Stimulated activated CD8-positive, alpha-beta memory T cell treated with anti-CD3 and anti-CD28 coated beads, Interleukin-7, amount 100 ng/mL, for 24 hours (primary cell): Measurements from ENCODE around the gene STIL.
"Not testable (repeated sequence)": the region's sequence is repeated elsewhere in the genome, so short reads cannot be mapped to it uniquely, and the experiment has no call there.

Source experiments
- DNase-seq: peaks from one replicate; pipeline ENCODE4 v3.0.0-alpha.2; 2020; ENCODE audit warnings: low read depth

STIL gene

GRCh38 chr1:47319968-47320367 is 6.0 kb upstream of the STIL start:
- DNase-seq: not testable (repeated sequence)

DNA sequence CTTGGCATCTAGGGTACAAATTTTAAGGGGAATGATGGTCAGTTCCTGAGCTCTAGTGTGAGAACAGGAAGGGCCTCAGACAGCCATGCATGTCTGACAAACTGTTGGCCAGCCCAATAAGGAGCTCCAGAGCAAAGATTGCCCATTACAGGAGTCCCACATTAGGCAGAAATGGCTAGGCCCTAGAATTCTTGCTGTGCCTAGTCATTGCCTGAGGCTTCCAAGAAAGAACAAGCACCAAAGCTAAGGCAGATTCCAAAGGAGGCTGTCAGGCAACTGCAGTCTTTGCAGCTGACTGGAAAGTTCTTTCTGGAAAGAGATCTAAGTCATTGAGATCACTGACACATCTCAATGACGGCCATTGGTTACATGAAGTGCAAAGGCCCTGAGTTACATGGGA is 3.9 kb upstream of the STIL start:
- no peak for DNase-seq

DNA sequence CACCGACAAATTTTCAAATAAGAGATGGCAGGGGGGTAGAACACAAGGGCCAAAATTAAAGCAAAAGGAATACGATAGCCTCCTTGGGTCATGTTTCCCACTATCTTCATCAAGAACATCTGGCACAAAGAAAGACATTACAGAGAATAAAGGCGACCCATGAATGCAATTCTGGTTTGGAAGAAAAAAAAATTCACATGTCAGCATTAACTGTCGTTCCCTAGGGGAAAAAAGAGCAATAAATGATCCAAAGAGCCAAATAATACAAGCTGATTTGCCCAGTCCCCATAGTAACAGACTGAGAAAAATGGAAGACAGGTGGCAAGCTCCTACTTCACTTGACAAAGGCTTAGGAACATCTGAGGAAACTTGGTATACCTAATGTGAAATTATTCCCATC is 4.5 kb downstream of the STIL start:
- no peak for DNase-seq

DNA sequence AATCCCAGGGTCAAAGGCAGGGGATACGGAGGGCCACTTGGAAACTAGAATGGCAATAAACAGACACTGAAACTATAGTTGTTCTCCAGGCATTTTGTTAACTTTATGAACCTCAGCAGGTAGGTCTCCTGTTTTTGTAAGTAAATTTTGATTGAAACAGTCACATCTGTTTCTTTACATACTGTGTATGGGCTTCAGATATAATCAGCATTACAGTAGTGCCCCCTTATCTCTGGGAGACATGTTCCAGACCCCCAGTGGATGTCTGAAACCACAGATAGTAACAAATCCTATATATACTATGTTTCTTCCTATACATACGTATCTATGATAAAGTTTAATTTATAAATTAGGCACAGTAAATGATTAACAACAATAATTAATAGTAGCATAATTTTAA is 11.5 kb downstream of the STIL start:
- DNase-seq: no peak

- no peak for DNase-seq
These were observed 15.8 kb downstream of the STIL start for GRCh38 chr1:47298025-47298699.

DNA sequence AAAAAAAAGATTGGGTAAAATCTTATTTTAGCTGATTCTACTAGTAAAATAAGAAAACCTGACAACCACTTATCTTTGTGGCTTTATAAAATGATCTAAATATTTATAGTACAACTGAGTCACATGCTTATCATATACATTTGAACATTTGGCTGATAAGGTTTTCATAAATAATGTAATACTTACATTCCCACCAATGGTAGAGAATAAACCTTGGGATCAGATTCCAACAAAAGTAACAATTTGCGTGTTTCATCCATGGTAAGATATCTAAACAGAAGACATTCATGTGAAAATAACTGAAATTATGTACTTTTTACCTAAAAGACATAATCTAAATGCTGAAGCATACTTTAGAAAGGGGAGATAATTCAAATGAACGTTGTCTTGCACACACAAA is 18.4 kb downstream of the STIL start:
- no peak for DNase-seq

DNA sequence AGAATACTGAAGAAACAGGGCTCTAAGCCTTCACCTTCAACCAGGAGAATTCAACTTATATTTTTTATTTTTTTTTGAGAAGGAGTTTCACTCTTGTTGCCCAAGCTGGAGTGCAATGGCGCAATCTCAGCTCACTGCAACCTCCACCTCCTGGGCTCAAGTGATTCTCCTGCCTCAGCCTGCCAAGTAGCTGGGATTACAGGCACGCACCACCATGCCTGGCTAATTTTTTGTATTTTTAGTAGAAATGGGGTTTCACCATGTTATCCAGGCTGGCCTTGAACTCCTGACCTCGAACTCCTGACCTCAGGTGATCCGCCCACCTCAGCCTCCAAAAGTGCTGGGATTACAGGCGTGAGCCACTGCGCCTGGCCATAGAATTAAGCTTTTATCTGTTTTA is 19.1 kb downstream of the STIL start:
- not testable (repeated sequence) for DNase-seq

GRCh38 chr1:47288116-47288515 is 25.8 kb downstream of the STIL start:
- not testable (repeated sequence) for DNase-seq

GRCh38 chr1:47280142-47280541 is 33.8 kb downstream of the STIL start:
- DNase-seq: no peak

DNA sequence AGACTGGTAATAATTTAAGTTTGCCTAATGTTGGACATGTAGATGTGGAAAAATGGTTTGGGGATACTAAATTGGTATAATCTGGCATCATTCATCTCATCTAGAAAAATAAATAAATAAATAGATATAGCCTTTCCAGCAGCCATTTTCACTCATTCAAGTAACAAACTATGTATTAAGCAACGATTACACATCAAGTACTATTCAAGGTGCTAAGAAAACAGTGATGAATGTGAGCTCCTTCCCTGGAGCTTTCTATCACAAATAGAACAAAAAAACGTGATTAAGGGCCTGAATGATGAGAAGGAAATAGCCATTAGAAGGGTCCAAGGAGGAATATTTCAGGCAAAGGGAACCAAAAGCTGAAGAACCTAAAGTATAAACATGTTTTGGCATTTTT is 37.1 kb downstream of the STIL start:
- DNase-seq: no peak

DNA sequence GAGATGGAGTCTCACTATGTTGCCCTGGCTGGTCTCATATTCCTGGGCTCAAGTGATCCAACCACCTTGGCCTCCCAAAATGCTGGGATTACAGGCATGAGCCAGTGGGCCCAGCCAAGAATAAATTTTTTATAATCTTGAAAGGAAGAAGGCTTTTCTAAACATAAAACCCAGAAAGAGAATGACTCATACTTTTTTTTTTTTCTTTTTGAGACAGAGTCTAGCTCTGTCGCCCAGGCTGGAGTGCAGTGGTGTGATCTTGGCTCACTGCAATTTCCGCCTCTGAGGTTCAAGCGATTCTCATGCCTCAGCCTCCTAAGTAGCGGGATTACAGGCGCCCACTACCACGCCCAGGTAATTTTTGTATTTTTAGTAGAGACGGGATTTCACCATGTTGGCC is 38.1 kb downstream of the STIL start:
- DNase-seq: not testable (repeated sequence)

- not testable (repeated sequence) for DNase-seq
These were observed 48.4 kb downstream of the STIL start for GRCh38 chr1:47265529-47265928.

GRCh38 chr1:47262787-47263413 is 51.0 kb downstream of the STIL start:
- peak; percentile 15 for DNase-seq

GRCh38 chr1:47257224-47257623 is 56.7 kb downstream of the STIL start:
- no peak for DNase-seq

- DNase-seq: no peak
These were observed 61.2 kb downstream of the STIL start for GRCh38 chr1:47252795-47253194.

DNA sequence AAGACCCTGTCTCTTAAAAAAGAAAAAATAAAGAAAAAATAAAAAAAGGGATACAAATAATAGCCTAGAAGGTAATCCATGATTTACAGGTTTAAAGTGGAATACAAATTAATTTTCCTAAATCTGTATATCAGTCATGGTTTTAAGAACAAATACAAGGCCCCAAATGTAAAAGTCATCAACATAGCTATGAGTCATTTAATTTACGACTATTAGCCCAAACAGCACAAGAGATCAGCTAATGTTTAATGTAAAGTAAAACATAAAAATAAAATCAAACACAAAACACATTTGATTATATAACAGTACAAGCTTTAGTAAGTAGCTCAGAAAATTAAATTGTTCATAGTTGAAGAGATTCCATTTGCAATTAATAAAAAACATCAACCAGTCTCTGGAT is 61.6 kb downstream of the STIL start:
- DNase-seq: no peak

GRCh38 chr1:47249755-47250154 is 64.2 kb downstream of the STIL start:
- no peak for DNase-seq

DNA sequence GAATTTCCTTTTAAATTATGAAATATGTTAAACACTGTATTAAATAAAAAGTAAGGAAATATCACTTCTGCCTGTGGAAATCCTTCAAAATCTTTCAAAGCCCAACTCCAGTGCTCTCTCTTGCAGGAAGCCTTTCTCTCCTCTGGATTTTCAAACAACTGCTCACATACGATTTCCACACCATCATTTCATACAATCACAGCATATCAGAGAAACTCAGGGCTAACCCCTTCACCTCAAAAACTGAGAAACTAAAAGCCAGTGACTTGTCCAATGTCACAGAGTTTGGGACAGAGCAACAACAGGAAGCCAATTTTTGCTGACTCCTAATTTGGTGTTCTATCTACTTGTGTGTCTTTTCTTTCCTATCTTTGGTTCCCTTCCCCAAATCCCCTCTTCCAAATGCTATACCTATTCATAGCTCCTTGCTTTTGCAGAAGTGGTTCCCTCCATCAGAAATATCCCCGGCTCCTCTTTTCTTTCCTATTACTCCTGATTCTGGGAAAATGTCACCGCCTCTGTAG is 69.5 kb downstream of the STIL start:
- DNase-seq: no peak

DNA sequence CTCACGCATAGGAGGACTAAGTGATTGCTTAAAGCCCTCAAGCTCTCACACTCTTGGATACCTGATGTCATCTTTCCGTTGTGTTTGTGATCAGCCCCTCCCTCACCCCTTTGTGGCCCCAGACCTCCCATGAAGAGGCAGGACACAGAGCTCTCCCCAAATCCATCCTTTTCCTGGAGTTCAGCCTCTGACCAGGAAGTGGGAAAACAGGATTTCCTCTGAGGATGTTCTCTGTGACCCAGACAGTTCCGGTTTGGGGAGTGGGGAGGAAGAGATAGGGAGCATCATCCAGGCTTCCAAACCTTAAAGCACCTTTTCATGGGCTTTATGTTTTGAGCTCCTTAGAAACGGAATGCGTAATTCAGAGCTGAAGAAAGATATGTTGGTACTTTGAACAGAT is 70.0 kb downstream of the STIL start:
- no peak for DNase-seq

- no peak for DNase-seq
These were observed 72.5 kb downstream of the STIL start for GRCh38 chr1:47241114-47242113.

DNA sequence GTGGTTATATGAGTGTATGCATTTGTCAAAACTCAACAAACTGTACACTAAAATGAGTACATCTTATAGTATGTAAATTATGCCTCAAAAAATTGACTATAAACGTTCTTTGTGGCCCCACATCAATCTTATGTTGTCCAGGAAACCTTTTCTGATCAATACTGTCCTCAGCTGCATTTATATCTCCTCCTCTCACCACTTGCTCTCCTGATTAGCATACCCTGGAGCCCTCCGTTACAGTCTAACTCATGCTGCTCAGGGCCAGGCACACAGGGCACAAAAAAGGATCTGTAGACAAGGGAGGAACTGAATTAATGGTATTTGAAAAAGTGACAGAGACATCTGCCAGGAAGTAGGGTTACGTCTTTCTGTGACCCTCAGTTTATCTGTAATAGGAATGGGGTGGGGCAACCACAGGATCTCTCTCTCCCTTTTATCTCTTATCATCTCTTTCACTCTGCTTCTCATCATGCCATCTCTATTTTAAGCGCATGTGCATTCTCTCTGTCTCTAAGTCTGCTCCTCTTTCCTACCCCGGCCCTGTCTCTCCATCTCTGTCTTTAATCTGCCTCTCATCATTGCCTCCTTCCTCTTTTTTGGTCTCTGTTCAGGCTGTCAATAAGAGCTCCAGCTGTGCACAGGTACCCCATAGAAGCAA is 74.9 kb downstream of the STIL start:
- DNase-seq: no peak

DNA sequence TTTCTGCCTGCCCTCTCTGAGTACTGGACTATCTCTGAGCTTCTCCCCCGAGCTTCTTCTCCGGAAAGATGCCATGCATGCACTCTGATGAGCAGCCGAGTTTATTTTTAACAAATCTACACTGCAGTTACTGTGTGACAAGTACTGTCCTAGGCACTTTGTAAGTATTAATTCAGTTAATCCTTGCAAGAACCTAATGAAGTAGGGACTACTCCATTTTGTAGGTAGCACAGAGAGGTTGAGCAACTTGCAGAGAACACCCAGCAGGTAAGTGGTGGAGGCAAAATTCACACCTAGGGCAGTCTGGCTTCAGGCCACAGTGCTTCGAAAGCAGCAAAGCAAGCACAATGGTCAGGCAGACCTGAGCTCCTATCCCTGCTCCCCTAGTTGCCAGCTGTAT is 78.1 kb downstream of the STIL start:
- DNase-seq: no peak
